Measurements from ENCODE around the gene BEGAIN.

BEGAIN gene

GRCh38 chr14:100609941-100610391 is 22.7 kb upstream of the BEGAIN start:
- Histone ChIP-seq H4K20me1 (no peaks in the 10 kb centered on the region), H3K27me3 (no peaks in the 10 kb centered on the region), H3K36me3 (no peaks in the 10 kb centered on the region), H3K4me3 (no peak overlapping the region), H3K4me2 (peak overlapping the region in 3 of 11 experiments; percentile 69 to 79 (median 75); a peak in 2 of 22 replicates), H3K9me3 (replicated peaks in 1 of 11) (no peaks in the 10 kb centered on the region), H3K9ac (no peak overlapping the region), H3K4me1 (peaks cover 0 to 28% (median 12%) of the 10 kb centered on the region in 10 experiments; a peak in 14 of 20 replicates), H3K27ac (no peak overlapping the region)
- TF ChIP-seq Cebpa-rat (IDR thresholded peaks at IDR 0.05) = no peak

DNA sequence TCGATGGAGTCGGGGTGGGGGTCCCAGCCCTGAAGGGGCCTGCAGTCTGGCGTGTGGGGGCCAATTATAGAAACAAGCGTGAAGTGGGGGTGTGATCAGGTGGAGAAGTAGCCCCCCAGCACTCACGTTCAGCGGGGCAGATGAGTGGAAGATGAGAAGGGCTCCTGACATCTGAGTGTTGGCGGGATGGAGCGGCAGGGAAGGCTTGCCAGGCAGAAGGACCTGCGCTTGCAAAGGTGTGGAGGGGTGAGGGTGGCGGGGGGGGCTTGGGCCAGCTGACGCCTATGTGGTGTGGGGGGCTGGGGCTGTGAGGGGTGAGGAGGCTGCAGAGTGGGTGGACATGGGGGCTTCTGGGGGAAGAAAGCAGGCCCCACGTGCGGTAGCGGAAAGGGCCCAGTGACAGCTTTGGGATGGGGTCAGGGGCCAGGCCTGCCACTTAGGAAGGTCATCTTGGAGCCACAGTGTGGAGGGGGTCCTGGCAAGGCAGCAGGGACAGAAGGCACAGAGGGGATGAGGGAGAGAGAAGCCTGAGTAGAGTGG is 22.2 kb upstream of the BEGAIN start:
- no peak overlapping the region for H3K27ac ChIP-seq
- no peak for TF ChIP-seq Cebpa-rat (IDR thresholded peaks at IDR 0.05)
- H3K9me3 ChIP-seq (replicated peaks in 1 of 11) = no peaks in the 10 kb centered on the region
- no peaks in the 10 kb centered on the region for H4K20me1 ChIP-seq
- H3K36me3 ChIP-seq = no peaks in the 10 kb centered on the region
- no peaks in the 10 kb centered on the region for H3K27me3 ChIP-seq
- H3K9ac ChIP-seq = 0 out of 22 replicates have a peak overlapping the region, but pooled peaks of 2 of the 11 experiments have one; percentile 15 to 18
- H3K4me1 ChIP-seq = peaks cover 0 to 28% (median 12%) of the 10 kb centered on the region in 10 experiments; a peak in 14 of 20 replicates
- H3K4me2 ChIP-seq = peak overlapping the region in 8 of 11 experiments; percentile 28 to 79 (median 65); a peak in 15 of 22 replicates
- no peak overlapping the region for H3K4me3 ChIP-seq

- no peak for TF ChIP-seq Cebpa-rat (IDR thresholded peaks at IDR 0.05)
- H3K4me1 ChIP-seq = peaks cover 0 to 28% (median 12%) of the 10 kb centered on the region in 10 experiments; a peak in 14 of 20 replicates
- H3K36me3 ChIP-seq = no peaks in the 10 kb centered on the region
- peak overlapping the region in 1 of 11 experiments; percentile 36; a peak in 1 of 22 replicates for H3K27ac ChIP-seq
- no peaks in the 10 kb centered on the region for H4K20me1 ChIP-seq
- peaks cover 0 to 3% (median 0%) of the 10 kb centered on the region in 11 experiments; a peak in 2 of 22 replicates for H3K9me3 ChIP-seq (replicated peaks in 1 of 11)
- H3K27me3 ChIP-seq = no peaks in the 10 kb centered on the region
- no peak overlapping the region for H3K4me3 ChIP-seq
- H3K9ac ChIP-seq = peak overlapping the region in 4 of 11 experiments; percentile 12 to 18 (median 16); a peak in 1 of 22 replicates
- H3K4me2 ChIP-seq = peak overlapping the region in 8 of 11 experiments; percentile 28 to 79 (median 65); a peak in 15 of 22 replicates
These were observed 21.5 kb upstream of the BEGAIN start for GRCh38 chr14:100608586-100609330.

- peaks cover 0 to 9% (median 4%) of the 10 kb centered on the region in 11 experiments; a peak in 11 of 22 replicates for H3K9me3 ChIP-seq (replicated peaks in 1 of 11)
- no peak overlapping the region for H3K4me2 ChIP-seq
- TF ChIP-seq Cebpa-rat (IDR thresholded peaks at IDR 0.05) = no peak
- H3K27ac ChIP-seq = no peak overlapping the region
- peaks cover 1 to 28% (median 12%) of the 10 kb centered on the region in 10 experiments; a peak in 15 of 20 replicates for H3K4me1 ChIP-seq
- H3K9ac ChIP-seq = no peak overlapping the region
- H4K20me1 ChIP-seq = no peaks in the 10 kb centered on the region
- no peaks in the 10 kb centered on the region for H3K27me3 ChIP-seq
- H3K36me3 ChIP-seq = no peaks in the 10 kb centered on the region
- H3K4me3 ChIP-seq = no peak overlapping the region
These were observed 20.8 kb upstream of the BEGAIN start for GRCh38 chr14:100608064-100608463.

- Histone ChIP-seq H3K4me3 (no peak overlapping the region), H3K4me1 (peaks cover 5 to 28% (median 12%) of the 10 kb centered on the region in 10 experiments; a peak in 15 of 20 replicates), H3K9ac (no peak overlapping the region), H3K9me3 (replicated peaks in 1 of 11) (peaks cover 0 to 13% (median 9%) of the 10 kb centered on the region in 11 experiments; a peak in 20 of 22 replicates), H3K4me2 (no peak overlapping the region), H3K36me3 (no peaks in the 10 kb centered on the region), H3K27me3 (no peaks in the 10 kb centered on the region), H3K27ac (no peak overlapping the region), H4K20me1 (no peaks in the 10 kb centered on the region)
- no peak for TF ChIP-seq Cebpa-rat (IDR thresholded peaks at IDR 0.05)
These were observed 20.4 kb upstream of the BEGAIN start for GRCh38 chr14:100607611-100607956.

GRCh38 chr14:100606687-100607610 is 19.7 kb upstream of the BEGAIN start:
- Histone ChIP-seq H4K20me1 (no peaks in the 10 kb centered on the region), H3K4me3 (no peak overlapping the region), H3K27ac (no peak overlapping the region), H3K9me3 (replicated peaks in 1 of 11) (peaks cover 6 to 20% (median 15%) of the 10 kb centered on the region in 11 experiments), H3K9ac (no peak overlapping the region), H3K36me3 (no peaks in the 10 kb centered on the region), H3K4me2 (no peak overlapping the region), H3K4me1 (peaks cover 5 to 28% (median 12%) of the 10 kb centered on the region in 10 experiments; a peak in 15 of 20 replicates), H3K27me3 (no peaks in the 10 kb centered on the region)
- no peak for TF ChIP-seq Cebpa-rat (IDR thresholded peaks at IDR 0.05)

DNA sequence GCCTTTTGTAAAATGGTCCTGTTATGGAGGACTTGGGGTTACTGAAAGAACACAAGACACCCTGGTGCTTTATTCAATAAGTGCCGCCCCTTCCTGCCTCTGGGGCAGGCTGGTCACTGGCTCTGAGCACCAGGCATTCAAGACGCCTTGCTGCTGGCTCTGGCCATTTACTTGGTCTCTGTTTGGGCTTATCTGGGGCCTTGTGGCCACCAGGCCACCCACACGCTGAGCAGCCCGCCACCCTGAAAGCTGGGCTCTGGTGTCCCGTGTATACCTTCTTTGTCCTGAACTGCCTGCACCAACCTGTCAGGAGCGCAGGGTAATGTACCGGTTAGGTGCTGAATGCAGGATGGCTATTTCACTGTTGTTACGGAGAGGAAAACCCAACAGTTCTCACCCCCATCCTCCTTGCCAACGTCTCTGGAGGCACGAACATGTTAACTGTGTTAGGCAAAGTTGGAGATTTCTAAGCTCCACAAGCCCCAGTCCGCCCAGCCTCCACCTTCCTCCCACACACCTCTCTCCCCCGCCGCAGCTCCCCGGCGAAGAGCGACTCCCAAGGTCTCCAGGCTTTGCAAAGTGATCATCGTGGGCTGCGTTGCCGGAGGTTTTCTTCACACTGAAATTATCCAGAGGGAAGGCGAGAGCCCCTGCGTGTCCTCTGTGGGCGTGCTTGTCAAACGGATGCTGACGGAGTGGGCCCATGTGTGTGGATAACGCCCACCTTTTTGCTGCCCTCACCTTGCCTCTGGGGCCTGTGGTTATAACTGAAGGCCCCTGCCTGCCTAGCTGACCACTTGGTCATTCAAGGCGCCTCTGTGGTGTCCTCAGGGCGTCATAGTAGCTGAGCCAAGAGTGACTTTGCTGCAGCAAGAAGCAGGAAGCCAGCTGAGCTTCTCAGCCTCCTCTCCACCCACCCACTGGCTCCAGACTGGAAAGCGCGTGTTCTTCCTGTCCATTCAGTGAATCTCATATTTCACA is 18.8 kb upstream of the BEGAIN start:
- Histone ChIP-seq H3K4me3 (no peak overlapping the region), H3K4me1 (peaks cover 2 to 25% (median 10%) of the 10 kb centered on the region in 10 experiments; a peak in 15 of 20 replicates), H3K27ac (no peak overlapping the region), H3K4me2 (no peak overlapping the region), H3K9ac (no peak overlapping the region), H3K9me3 (replicated peaks in 1 of 11) (peaks cover 15 to 29% (median 25%) of the 10 kb centered on the region in 11 experiments), H4K20me1 (no peaks in the 10 kb centered on the region), H3K36me3 (no peaks in the 10 kb centered on the region), H3K27me3 (no peaks in the 10 kb centered on the region)
- TF ChIP-seq Cebpa-rat (IDR thresholded peaks at IDR 0.05) = no peak

DNA sequence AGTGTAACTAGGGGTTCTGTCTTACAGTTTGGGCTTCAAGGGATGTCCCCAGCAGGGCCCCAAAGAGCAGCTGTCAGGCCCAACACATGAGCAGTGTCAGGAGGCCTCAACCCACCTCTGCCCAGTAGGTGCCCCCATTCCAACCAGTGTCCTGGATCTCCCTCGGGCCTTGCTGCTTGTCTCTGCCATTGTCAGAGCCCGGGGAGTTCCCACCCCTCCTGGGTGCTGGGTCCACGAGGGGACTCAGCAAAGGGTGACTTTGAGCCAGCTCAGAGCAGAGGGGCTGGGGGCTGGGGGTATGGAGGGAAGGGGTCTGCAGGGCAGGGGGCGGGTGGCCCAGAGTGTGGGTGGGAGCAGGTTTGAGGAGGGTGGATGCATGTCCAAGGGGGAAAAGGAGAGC is 18.0 kb upstream of the BEGAIN start:
- H3K4me2 ChIP-seq = no peak overlapping the region
- peaks cover 16 to 34% (median 30%) of the 10 kb centered on the region in 11 experiments for H3K9me3 ChIP-seq (replicated peaks in 1 of 11)
- H4K20me1 ChIP-seq = no peaks in the 10 kb centered on the region
- H3K27me3 ChIP-seq = no peaks in the 10 kb centered on the region
- no peaks in the 10 kb centered on the region for H3K36me3 ChIP-seq
- no peak for TF ChIP-seq Cebpa-rat (IDR thresholded peaks at IDR 0.05)
- peaks cover 6 to 18% (median 15%) of the 10 kb centered on the region in 10 experiments for H3K4me1 ChIP-seq
- H3K27ac ChIP-seq = no peak overlapping the region
- H3K4me3 ChIP-seq = no peak overlapping the region
- H3K9ac ChIP-seq = no peak overlapping the region
